Glomerular endothelial cell (primary cell): Measurements from ENCODE around the gene LRRK1. TPM values are rescaled to one million over a fixed set of nuclear protein-coding genes. Genes with fewer than 3 reads are reported as not detected.

Experiments
- DNase-seq: peaks from one replicate; pipeline ENCODE4 v3.0.0-alpha.2; 2011; ENCODE audit warnings: low read depth, low spot score; ENCODE audit errors: extremely low read depth
- total RNA-seq: library from RNA; depleted of rRNA; stranded (reverse); fragments of >200 nt; gene quantifications from 2 replicates; pipeline ENCODE4 v1.2.3, GENCODE V29; 2015

Gene LRRK1
- total RNA-seq, 1 donor from 2014 or later: 14.7 TPM

- no peak for DNase-seq
These were observed 117.0 kb downstream of the LRRK1 start for GRCh38 chr15:101036189-101036588.

- no peak for DNase-seq
These were observed 118.1 kb downstream of the LRRK1 start for GRCh38 chr15:101037090-101037830.

GRCh38 chr15:101038327-101039003, 119.3 kb downstream of the LRRK1 start:
- DNase-seq: no peak

- DNase-seq: no peak
These were observed 120.3 kb downstream of the LRRK1 start for GRCh38 chr15:101039461-101039860.

- no peak for DNase-seq
These were observed 123.2 kb downstream of the LRRK1 start for GRCh38 chr15:101042320-101042719.

- DNase-seq: no peak
These were observed 123.9 kb downstream of the LRRK1 start for GRCh38 chr15:101043011-101043410.

- no peak for DNase-seq
These were observed 124.9 kb downstream of the LRRK1 start for GRCh38 chr15:101043911-101044624.

- DNase-seq: no peak
These were observed 125.6 kb downstream of the LRRK1 start for GRCh38 chr15:101044625-101045235.

GRCh38 chr15:101045236-101045646, 126.1 kb downstream of the LRRK1 start:
- no peak for DNase-seq

- no peak for DNase-seq
These were observed 126.9 kb downstream of the LRRK1 start for GRCh38 chr15:101045835-101046691.

- no peak for DNase-seq
These were observed 127.7 kb downstream of the LRRK1 start for GRCh38 chr15:101046826-101047225.

GRCh38 chr15:101047301-101047781, 128.2 kb downstream of the LRRK1 start:
- no peak for DNase-seq

GRCh38 chr15:101048176-101048575, 129.0 kb downstream of the LRRK1 start:
- DNase-seq: no peak

- no peak for DNase-seq
These were observed 129.4 kb downstream of the LRRK1 start for GRCh38 chr15:101048581-101049030.

- no peak for DNase-seq
These were observed 130.1 kb downstream of the LRRK1 start for GRCh38 chr15:101049282-101049681.

- DNase-seq: no peak
These were observed 130.9 kb downstream of the LRRK1 start for GRCh38 chr15:101049856-101050622.

GRCh38 chr15:101050623-101051290, 131.6 kb downstream of the LRRK1 start:
- no peak for DNase-seq

- DNase-seq: no peak
These were observed 132.3 kb downstream of the LRRK1 start for GRCh38 chr15:101051291-101052030.
